Measurements from ENCODE around the gene BMP5. TPM values are rescaled to one million over a fixed set of nuclear protein-coding genes. Genes with fewer than 3 reads are reported as not detected.

BMP5 gene
- total and polyA plus RNA-seq, 2 of the 8 experiments (the other 6 are each of a cell fraction or from before 2014, with no cell fraction given): 0.02 TPM; not detected in 1

- no peak overlapping the region for H2AK5ac ChIP-seq (ENCODE audit: low read depth, low read length)
These were observed 93.1 kb downstream of the BMP5 start for GRCh38 chr6:55782275-55782674.

More at GRCh38 chr6:55782275-55782674, 93.1 kb downstream of the BMP5 start:
- ChIA-PET CTCF (ENCODE audit: partially characterized antibody) (no interaction called here), POLR2A (ENCODE audit: partially characterized antibody) (no interaction called here)
- Histone ChIP-seq H3K4me2 (ENCODE audit: insufficient read depth in 1 of 2, low read depth in 2 of 2, low read length in 2 of 2) (peak overlapping the region; percentile 7 to 17; a peak in 3 of 4 replicates), H4K91ac (replicated peaks; ENCODE audit: insufficient read length, low read length) (no peak overlapping the region), H3K23me2 (ENCODE audit: low read depth, low read length) (no peaks in the 10 kb centered on the region), H4K8ac (ENCODE audit: extremely low read depth, insufficient read depth, low read length) (no peak overlapping the region), H3K4me3 (ENCODE audit: extremely low read depth in 1 of 4, insufficient read depth in 2 of 4, low read depth in 3 of 4, low read length in 4 of 4) (peak overlapping the region in 1 of 4 experiments; percentile 10; a peak in 1 of 8 replicates), H2BK5ac (ENCODE audit: low read depth, low read length) (no peak overlapping the region), H3K27me3 (replicated peaks in 1 of 4; ENCODE audit: control insufficient read depth in 3 of 4, extremely low read depth in 1 of 4, insufficient read depth in 3 of 4, low read length in 3 of 4) (no peaks in the 10 kb centered on the region), H3K4me1 (replicated peaks in 1 of 4; ENCODE audit: control insufficient read depth in 3 of 4, insufficient read depth in 4 of 4, low read length in 3 of 4) (peaks cover 0 to 7% (median 0%) of the 10 kb centered on the region in 4 experiments; a peak in 2 of 7 replicates), H2BK120ac (replicated peaks; ENCODE audit: low read depth, low read length) (no peak overlapping the region), H3K36me3 (ENCODE audit: control insufficient read depth in 2 of 4, insufficient read depth in 4 of 4, low read length in 3 of 4) (no peaks in the 10 kb centered on the region), H3K9ac (replicated peaks in 1 of 4; ENCODE audit: extremely low read depth in 1 of 4, low read depth in 3 of 4, low read length in 3 of 4) (no peak overlapping the region), H3K14ac (ENCODE audit: insufficient read length) (no peak overlapping the region), H3K9me3 (ENCODE audit: insufficient read depth in 2 of 2, low read depth in 1 of 2, low read length in 1 of 2) (no peaks in the 10 kb centered on the region), H3K4ac (replicated peaks; ENCODE audit: insufficient read length, low read depth, low read length) (no peak overlapping the region), H4K5ac (ENCODE audit: insufficient read length, low read depth, low read length) (peak overlapping the region; percentile 72), H2AFZ (ENCODE audit: low read length) (no peak overlapping the region), H3K18ac (ENCODE audit: extremely low read depth, low read length) (no peak overlapping the region), H3K23ac (ENCODE audit: insufficient read length) (no peak overlapping the region), H4K20me1 (replicated peaks in 1 of 2; ENCODE audit: control insufficient read depth in 1 of 2, insufficient read depth in 2 of 2, low read length in 2 of 2) (no peaks in the 10 kb centered on the region), H3K79me1 (ENCODE audit: low read depth, low read length) (no peaks in the 10 kb centered on the region), H2BK12ac (ENCODE audit: low read depth, low read length) (no peak overlapping the region), H3K27ac (ENCODE audit: low read depth, low read length) (no peak overlapping the region), H2BK20ac (ENCODE audit: low read length) (no peak overlapping the region), H3K79me2 (ENCODE audit: control insufficient read depth in 1 of 2, insufficient read depth in 2 of 2, low read length in 2 of 2) (no peaks in the 10 kb centered on the region), H2BK15ac (ENCODE audit: low read length) (no peak overlapping the region), H3K56ac (replicated peaks; ENCODE audit: insufficient read length, low read depth, low read length) (no peak overlapping the region)
- TF ChIP-seq EZH2 (IDR thresholded peaks at IDR 0.05; ENCODE audit: low read depth, low read length, severe bottlenecking) (no peak), SRF (IDR thresholded peaks at IDR 0.05; ENCODE audit: low read depth, low read length) (no peak), SIRT6 (IDR thresholded peaks at IDR 0.05; ENCODE audit: low read length) (no peak), GABPA (IDR thresholded peaks at IDR 0.05; ENCODE audit: borderline replicate concordance, insufficient read depth, low read length) (no peak), SUZ12 (IDR thresholded peaks at IDR 0.05; ENCODE audit: low read length) (no peak), EP300 (IDR thresholded peaks at IDR 0.05; ENCODE audit: borderline replicate concordance in 1 of 2, low read depth in 2 of 2, low read length in 2 of 2) (no peak)
- WGBS, 2 experiments (ENCODE audit: extremely low coverage in 1 of 2, insufficient coverage in 1 of 2, insufficient read length in 1 of 2, insufficient replicate concordance in 2 of 2, low coverage in 1 of 2, low lambda C conversion rate in 2 of 2, missing lambda C conversion rate in 1 of 2): 41% methylated on average over 2 of the region's 2 CpGs; no CpG with 5 or more reads in 1 of the 2 experiments
- DNase-seq (ENCODE audit: low read depth in 1 of 2, low spot score in 2 of 2) (no peak), FAIRE-seq (no peak)
